Jurkat, Clone E6-1 (cell line): Measurements from ENCODE around the gene ACP4.

Experiments
- DNase-seq: peaks from one replicate; pipeline ENCODE4 v3.0.0-alpha.2; 2011; ENCODE audit warnings: low read depth, low spot score
- H3K4me3 ChIP-seq: 2 replicates; pipeline ENCODE4 v1.5.1; 2011; ENCODE audit warnings: mild to moderate bottlenecking, low read length, control low read depth, moderate library complexity

The ACP4 gene

DNA sequence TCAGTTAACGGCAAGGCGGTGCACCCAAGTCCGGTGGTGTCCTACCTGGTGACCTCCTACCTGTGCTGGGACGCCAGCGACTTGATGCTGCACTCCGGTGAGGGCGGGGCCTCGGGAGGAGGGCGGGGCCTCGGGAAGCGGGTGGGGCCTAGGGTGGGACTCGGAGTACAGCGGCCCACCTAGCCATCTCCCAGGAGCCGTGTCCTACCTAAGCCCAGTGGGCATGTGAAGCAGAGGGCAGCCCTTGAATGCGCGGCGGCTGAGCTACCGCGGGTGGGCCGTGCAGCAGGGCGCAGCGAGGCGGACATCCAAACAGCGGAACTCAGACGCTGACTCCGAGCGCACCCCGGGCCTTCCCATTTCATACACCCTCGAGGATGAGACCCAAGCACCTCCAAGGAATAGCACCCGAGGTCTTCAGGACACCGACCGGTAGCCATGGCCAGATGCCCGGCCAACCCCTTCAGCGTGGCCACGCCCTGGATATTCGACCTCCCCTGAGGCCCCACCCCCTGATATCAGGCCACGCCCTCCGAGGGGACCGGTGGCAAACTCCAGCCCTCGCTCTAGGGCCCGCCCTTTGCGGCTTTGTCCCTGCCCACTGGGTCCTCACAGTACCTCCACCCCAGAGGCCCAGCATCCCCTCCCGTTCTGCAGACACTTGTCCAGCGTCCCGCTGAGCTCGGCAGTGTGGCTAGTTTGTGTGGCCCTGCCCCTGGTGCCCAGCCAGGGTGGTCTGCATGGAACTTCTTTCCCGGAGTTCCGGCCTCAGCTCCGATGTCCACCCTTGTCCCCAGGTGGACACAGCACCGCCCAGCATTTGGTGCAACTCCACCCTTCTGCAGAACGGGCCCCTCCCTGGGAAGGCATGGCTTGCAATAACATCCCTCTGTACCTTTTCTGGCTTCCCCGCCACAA is 28.0 kb downstream of the ACP4 start:
- H3K4me3 ChIP-seq, result no peak overlapping the region
- no peak for DNase-seq

GRCh38 chr19:50818859-50819472 is 28.8 kb downstream of the ACP4 start:
- no peak for DNase-seq
- no peak overlapping the region for H3K4me3 ChIP-seq

DNA sequence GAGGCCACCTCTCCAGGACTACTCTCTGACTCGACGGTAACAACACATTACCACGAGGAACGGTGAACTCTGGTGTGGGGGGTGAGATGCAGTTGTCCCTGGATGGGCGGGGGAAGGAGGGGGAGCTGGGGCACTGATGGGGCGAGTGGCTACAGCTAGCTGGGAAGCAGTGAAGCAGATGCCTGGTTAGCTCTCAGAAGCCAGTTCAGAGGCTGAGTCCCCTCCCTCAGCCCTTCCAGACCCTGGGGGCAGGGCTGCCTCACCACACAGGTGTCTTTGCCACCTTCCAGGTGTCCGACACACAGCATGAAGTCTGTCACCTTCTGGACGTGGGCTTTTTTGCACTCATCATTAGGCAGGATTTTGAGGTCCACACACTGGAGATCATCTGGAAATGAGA is 29.4 kb downstream of the ACP4 start:
- DNase-seq, result no peak
- H3K4me3 ChIP-seq, result no peak overlapping the region

DNA sequence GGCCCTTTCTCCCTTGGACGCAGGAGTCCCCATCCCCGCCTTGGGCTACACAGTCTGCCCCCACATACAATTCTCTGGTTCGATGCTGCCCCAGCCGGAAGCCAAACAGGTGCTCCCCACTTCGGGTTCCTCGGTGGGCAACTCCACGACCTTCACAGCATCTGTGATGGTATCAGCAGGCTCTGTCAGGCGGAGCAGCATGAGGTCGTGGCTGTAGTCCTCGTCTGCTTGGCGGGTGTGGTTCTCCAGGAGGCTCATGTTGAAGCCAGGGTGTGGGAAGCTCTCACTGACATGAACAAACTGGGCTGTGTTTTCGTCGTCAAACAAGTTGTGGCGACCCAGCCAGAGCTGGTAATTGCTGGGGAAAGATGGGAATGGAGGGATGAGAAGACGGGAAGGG is 29.9 kb downstream of the ACP4 start:
- no peak overlapping the region for H3K4me3 ChIP-seq
- DNase-seq, result no peak

DNA sequence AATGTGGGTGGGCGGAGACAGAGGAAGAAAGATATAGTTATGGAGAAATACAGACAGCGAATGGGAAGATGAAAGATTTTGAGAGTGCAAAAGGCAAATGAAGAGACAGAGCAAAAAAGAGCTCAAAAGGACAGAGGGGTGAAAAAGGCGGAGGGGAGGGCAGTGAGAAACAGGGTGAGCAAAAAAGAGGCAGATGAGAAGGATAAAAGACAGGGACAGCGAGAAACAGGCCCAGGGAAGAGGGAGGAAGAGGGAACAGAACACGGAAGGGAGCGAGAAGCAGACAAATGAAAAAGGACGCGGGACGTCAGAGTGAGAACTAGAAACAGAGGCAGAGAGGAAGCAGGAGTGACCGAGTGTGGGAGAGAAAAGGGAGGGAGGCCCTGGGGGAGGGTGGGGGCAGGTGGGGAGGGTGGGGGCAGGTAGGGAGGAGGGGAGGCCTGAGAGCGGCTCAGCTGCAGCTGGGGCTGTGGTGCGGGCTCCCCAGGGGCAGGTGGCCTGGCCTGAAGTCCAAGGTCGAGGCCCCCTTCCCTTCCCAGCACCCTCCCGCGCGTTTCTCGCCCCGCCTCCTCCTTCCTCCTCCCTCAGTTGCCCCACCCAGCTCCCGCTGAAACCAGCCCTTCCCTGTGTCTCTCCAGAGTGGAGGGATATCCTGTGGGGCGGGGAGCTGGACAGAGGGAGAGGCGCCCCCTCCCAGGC is 30.5 kb downstream of the ACP4 start:
- H3K4me3 ChIP-seq, result peak overlapping the region; percentile 29
- no peak for DNase-seq

GRCh38 chr19:50821248-50821612 is 31.0 kb downstream of the ACP4 start:
- DNase-seq, result no peak
- no peak overlapping the region for H3K4me3 ChIP-seq

DNA sequence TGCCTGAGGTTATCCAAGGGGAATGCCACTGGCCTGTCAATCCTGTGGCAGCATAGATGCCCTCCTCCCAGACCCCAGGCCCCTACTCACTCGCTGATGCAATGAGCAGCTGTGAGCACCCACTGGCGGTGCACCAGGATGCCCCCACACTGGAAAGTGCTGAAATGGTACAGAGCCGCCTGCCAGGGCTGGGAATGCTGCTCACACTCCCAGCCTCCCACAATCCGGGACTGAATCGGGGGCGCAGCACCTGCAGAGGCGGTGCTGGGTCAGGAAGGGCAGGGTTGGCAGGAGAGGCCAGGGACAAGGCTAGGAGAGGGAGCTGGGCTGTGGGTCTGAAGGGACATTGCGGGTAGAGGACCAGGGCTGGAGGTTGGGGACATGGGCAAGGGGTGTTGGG is 31.4 kb downstream of the ACP4 start:
- no peak overlapping the region for H3K4me3 ChIP-seq
- no peak for DNase-seq

DNA sequence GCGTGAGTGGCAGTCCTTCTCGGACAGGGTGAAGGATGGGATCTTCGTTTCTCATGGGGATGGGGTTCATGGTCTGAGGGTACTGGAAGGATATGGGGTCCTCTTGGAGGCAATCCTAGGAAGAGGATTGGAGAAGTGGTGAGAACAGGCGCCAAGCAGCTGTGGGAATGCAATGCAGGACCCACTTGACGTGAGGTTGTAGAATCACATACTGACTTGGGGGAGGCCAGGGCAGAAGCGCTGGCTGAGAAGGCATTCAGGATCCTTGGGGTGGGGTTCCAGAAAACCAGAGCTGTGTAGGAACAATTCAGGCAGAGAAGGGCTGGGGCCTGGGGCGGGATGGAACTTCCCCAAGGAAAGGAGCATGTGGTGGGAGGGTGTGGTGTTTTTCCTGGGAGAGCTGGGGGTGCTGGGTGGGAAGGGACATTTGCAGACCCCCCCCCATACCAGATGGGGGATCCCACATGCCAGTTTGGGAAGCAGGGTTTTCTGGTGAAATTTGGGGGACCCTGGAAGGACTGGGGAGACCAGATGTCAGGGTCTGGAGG is 32.5 kb downstream of the ACP4 start:
- no peak overlapping the region for H3K4me3 ChIP-seq
- DNase-seq, result no peak

DNA sequence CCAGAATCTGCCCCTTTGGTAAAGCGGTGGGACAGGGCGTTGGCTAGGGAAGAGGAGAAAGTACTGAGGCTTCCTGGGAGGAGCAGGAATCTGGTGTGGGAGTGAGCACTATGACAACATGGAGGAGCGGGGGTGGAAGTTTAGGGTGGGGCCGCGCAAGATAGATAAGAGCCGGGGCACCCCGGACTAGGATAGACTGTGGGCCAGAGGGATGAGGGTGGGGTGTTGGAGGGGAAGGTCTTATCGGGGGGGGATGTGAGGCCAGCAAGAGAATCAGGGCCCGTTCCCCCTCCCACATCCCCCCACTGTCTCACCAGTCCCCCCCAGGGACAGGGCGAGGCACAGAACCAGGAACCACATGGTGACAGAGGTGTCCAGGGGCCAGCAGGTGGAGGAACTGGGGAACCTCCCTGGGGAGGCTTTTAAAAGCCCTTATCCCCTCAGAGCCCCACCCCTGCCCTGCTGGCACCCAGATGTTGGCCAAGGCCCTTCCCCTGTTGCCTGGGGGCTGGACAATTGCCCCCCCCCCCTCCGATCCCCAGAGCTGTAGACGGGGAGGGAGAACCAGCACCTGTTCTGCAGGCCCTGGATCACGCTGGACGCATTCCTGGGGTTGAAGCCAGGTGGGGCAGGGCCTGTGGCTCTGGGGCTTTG is 33.3 kb downstream of the ACP4 start, which contains the start of gene KLK1:
Gene KLK1, minus strand, starts transcription at position 399 of the 654 bp plus-strand sequence. Its CDS starts 39 bp downstream, at position 360.
- DNase-seq, result no peak

GRCh38 chr19:50826492-50827240 is 36.5 kb downstream of the ACP4 start:
- DNase-seq, result no peak
- no peak overlapping the region for H3K4me3 ChIP-seq

More for the DNA sequence above, 33.3 kb downstream of the ACP4 start, which contains the start of gene KLK1:
- no peak within 1 kb of the TSS for H3K4me3 ChIP-seq

- no peak for DNase-seq
Measured at GRCh38 chr19:50827476-50827875, 37.3 kb downstream of the ACP4 start.

GRCh38 chr19:50829801-50830200 is 39.6 kb downstream of the ACP4 start:
- H3K4me3 ChIP-seq, result no peak overlapping the region
- DNase-seq, result no peak

More at GRCh38 chr19:50827476-50827875, 37.3 kb downstream of the ACP4 start:
- H3K4me3 ChIP-seq, result no peak overlapping the region

DNA sequence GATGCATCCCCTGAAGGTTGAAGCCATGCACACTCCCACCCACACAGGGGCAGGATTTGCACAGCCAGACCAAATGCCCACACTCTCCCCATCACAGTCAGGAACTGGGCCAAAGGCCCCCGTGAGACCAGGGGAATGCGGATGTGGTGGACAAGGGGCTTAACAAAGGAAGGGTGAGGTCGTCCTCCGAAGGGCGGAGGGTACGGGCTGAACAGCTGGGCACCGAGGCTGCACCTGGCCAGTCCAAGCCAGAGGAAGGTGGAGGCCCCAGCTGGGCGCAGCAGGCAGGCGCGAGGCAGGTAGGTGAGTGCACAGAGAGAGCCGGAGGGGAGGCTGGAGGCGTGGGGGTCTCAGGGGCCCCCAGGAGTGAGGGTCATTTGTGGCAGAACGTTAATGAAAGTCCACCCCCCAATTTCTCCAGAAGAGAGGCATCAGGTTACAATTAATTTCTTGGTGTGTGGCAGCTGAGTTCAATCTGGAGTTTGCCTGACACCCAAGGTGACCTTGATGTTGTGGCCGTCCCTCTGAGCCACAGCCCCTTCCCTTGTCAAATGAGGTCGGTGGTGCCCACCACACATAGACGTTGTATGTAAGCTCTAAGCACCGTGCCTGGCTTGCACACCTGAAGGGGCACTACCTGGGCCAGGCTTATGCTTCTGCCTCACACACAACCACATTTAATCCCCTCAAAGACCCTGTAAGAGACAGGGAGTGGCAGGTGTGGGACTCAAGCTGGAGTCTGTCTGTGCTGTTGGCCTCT is 40.2 kb downstream of the ACP4 start:
- H3K4me3 ChIP-seq, result no peak overlapping the region
- no peak for DNase-seq

DNA sequence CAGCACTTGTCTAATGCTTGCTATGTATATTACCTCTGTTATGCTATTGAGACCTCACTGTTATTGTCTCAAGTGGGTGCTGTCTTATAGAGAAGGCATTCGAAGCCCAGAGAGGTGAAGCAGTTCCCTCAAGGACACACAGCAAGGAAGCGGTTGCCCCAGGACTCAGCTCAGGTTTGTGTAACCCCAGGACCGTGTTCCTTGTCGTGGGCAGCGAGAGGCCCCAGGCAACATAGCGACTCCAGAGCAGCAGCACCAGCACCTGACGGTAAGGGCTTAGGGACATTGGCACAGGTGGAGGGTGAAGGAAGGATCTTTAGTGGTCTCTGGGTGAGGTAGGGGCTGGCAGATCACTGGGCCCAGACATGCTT is 40.8 kb downstream of the ACP4 start:
- no peak for DNase-seq
- no peak overlapping the region for H3K4me3 ChIP-seq

DNA sequence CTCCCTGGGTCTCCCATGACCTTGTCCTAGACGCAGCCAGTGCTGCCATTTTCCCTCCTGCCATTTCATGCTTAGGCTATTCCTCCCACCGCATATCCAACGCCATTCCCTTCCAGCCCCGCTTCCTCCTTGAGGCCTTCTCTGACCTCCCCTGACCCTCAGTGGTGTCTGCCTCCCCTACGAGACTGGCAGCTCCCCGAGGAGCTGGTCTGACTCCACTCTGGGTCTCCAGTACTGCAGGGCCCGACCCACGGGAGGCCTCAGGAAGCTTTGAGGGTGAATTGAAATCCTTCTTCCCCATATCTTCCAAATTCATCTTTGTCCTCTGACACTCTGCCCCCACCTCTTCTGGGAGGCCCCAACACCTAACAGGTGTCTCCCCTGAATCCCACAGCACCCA is 42.5 kb downstream of the ACP4 start:
- H3K4me3 ChIP-seq, result no peak overlapping the region
- DNase-seq, result no peak

DNA sequence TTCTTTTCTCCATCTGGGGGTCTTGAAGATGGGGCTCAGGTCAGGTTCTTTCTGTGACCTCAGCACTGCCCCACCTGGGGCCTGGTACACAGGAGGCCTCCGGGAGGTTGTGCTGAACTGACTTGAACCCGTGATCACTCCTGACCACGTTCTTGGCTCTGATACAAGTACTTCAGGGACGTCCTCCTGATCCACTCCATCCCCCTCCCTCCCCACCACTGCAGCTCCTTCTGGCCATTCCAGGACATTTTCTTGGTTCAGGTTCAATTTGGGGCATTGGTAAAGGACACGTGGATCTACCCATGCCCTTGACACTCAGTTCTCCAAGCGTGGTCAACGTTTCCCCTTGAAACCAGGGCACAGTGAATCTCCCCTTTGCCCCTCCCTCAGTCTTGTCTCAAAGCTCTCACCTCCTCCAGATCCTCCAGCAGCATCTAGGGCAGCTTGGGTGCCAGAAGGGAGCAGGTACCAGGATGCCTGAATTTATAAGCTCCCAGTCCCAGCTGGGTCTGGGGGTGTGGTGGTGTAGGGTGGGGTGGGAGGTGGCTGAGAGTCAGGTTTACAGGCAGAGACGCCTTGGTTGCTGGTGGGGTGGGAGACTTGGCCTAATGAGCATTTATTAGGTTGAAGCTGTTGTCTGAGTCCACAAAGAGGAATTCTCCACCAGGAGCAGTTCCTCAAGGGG is 43.0 kb downstream of the ACP4 start, which contains the start of gene KLK15:
Gene KLK15, minus strand, starts transcription at position 458 of the 685 bp plus-strand sequence. CDS start 2,082 bp downstream, outside the sequence.
- H3K4me3 ChIP-seq, result no peak within 1 kb of the TSS
- DNase-seq, result no peak

DNA sequence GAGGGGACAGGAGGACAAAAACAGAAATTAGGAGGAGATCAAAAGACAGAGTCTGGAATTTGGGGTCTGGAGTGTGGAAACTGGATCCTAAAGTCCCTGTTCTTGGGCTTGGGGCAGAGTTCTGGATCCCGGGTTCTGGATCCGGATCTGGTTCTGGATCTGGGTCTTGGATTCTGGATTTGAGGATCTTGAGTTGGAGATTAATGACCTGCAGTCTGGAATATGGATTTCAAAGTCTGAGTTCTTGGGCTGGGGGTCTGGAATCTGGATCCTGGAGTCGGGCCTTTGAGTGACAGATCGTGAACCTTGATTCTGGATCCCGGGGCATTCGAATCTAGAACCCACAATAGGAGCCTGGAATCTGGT is 43.6 kb downstream of the ACP4 start:
- no peak for DNase-seq
- H3K4me3 ChIP-seq, result no peak overlapping the region
